Ectodermal cell (in vitro differentiated cells): ENCODE data around the gene C3orf70.

ENCODE experiments used
- H3K27ac ChIP-seq: 2 replicates; pipeline ENCODE4 v1.7.0; 2013; ENCODE audit warnings: mild to moderate bottlenecking, low read depth, low read length; ENCODE audit not compliant: insufficient read depth, poor library complexity, severe bottlenecking
- H3K27me3 ChIP-seq: 2 replicates; pipeline ENCODE4 v1.7.0; 2013; ENCODE audit warnings: mild to moderate bottlenecking, low read length; ENCODE audit not compliant: insufficient read depth, control insufficient read depth, poor library complexity, severe bottlenecking
- H3K36me3 ChIP-seq: one replicate; pipeline ENCODE4 v1.7.0; 2013; ENCODE audit warnings: low read length; ENCODE audit not compliant: control insufficient read depth, insufficient read depth
- H3K4me1 ChIP-seq: one replicate; pipeline ENCODE4 v1.7.0; 2013; ENCODE audit warnings: low read length; ENCODE audit not compliant: control insufficient read depth, insufficient read depth
- H3K4me3 ChIP-seq: 2 replicates; pipeline ENCODE4 v1.7.0; 2013; ENCODE audit warnings: low read depth, low read length, control low read depth; ENCODE audit not compliant: insufficient read depth
- H3K9me3 ChIP-seq: 2 replicates; pipeline ENCODE4 v1.7.0; 2013; ENCODE audit warnings: mild to moderate bottlenecking, low read length, moderate library complexity; ENCODE audit not compliant: control insufficient read depth
- WGBS, 2 experiments: methylation state at CpG; one replicate each; pipeline ENCODE4 v1.1.7; 2013; ENCODE audit warnings: missing lambda C conversion rate in 2 of 2; 5-methylcytosine and 5-hydroxymethylcytosine counted together

C3orf70 gene

GRCh38 chr3:185089751-185090150 lies 63.1 kb downstream of the C3orf70 start:
- no peaks in the 10 kb centered on the region for H3K27me3 ChIP-seq
- no peak overlapping the region for H3K4me3 ChIP-seq
- no peak overlapping the region for H3K27ac ChIP-seq
- no peaks in the 10 kb centered on the region for H3K9me3 ChIP-seq
- H3K36me3 ChIP-seq: no peaks in the 10 kb centered on the region
- no peaks in the 10 kb centered on the region for H3K4me1 ChIP-seq

DNA sequence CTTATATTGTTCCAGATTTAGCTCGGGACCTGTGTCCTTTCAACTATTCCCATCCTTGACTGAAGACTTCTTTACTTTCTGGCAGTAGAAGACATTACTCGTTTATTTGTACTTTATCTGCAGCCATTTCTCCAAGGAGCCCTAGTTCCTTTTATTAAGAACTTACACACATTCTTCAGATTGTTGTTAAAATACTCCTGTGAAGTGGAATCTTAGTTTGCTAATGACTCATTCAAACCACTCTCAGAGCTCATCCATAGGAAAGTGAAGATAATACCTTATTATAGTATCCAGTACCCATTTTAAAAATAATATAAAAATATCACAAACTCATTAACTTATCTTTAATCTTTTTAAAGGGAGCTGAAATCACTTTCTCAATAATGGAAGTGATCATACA lies 63.5 kb downstream of the C3orf70 start:
- no peak overlapping the region for H3K4me3 ChIP-seq
- no peaks in the 10 kb centered on the region for H3K4me1 ChIP-seq
- H3K27me3 ChIP-seq: no peaks in the 10 kb centered on the region
- no peaks in the 10 kb centered on the region for H3K9me3 ChIP-seq
- WGBS, 2 experiments: 93 to 95% methylated on average over 2 of the region's 2 CpGs
- no peak overlapping the region for H3K27ac ChIP-seq
- H3K36me3 ChIP-seq: no peaks in the 10 kb centered on the region

GRCh38 chr3:185087419-185087818 lies 65.4 kb downstream of the C3orf70 start:
- H3K9me3 ChIP-seq: no peaks in the 10 kb centered on the region

DNA sequence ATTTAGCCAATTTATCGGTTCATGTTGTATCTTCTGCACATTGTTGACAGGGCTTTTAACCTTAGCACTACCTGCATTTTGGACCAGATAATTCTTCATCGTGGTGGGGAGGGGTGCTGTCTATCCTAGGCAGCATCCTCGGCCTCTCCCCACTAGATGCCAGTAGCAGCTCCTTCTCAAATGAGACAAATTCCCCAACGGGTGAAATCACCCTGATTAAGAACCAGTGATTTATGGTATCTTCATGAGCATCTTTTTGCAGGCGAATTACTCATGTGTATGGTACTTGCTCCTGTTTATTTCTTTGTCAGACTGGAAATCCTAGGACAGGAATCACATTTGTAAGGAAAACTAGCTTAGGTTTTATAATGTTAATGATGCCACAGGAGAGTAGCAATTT lies 68.0 kb downstream of the C3orf70 start:
- H3K4me3 ChIP-seq: no peak overlapping the region
- no peaks in the 10 kb centered on the region for H3K27me3 ChIP-seq
- H3K4me1 ChIP-seq: no peaks in the 10 kb centered on the region
- H3K36me3 ChIP-seq: no peaks in the 10 kb centered on the region
- 84 to 91% methylated on average over 5 of the region's 5 CpGs for WGBS, 2 experiments
- no peaks in the 10 kb centered on the region for H3K9me3 ChIP-seq
- no peak overlapping the region for H3K27ac ChIP-seq

More at GRCh38 chr3:185087419-185087818, 65.4 kb downstream of the C3orf70 start:
- Histone ChIP-seq H3K27ac (no peak overlapping the region), H3K4me1 (no peaks in the 10 kb centered on the region), H3K4me3 (no peak overlapping the region), H3K27me3 (no peaks in the 10 kb centered on the region), H3K36me3 (no peaks in the 10 kb centered on the region)
- 91 to 94% methylated on average over 3 of the region's 3 CpGs for WGBS, 2 experiments

- Histone ChIP-seq H3K4me3 (no peak overlapping the region), H3K27me3 (no peaks in the 10 kb centered on the region), H3K36me3 (no peaks in the 10 kb centered on the region), H3K4me1 (no peaks in the 10 kb centered on the region), H3K9me3 (no peaks in the 10 kb centered on the region), H3K27ac (no peak overlapping the region)
- 93 to 95% methylated on average over 4 to 5 of the region's 5 CpGs for WGBS, 2 experiments
Measured at GRCh38 chr3:185084402-185084801, 68.5 kb downstream of the C3orf70 start.

DNA sequence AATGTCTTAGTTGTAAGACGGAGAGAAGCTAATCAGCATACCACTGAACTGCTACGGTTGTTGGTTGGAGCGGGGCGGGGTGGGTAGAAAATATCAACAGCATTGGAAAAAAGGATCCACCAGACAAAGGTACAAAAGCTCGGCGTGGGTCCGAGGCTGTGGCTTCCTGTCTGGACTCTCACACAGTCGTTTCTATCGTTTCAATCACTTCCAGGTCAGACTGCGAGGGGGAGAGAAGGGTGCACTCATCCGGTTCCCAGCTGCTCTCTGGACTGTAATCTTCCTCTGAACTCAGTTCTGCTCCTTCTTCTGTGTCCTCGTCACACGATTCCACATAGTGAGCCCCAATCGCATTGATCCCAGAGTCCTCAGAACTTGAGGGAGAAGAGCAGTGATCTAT lies 70.0 kb downstream of the C3orf70 start:
- Histone ChIP-seq H3K4me3 (no peak overlapping the region), H3K27me3 (no peaks in the 10 kb centered on the region), H3K4me1 (no peaks in the 10 kb centered on the region), H3K27ac (no peak overlapping the region), H3K9me3 (no peaks in the 10 kb centered on the region), H3K36me3 (no peaks in the 10 kb centered on the region)
- 91 to 93% methylated on average over 14 of the region's 14 CpGs for WGBS, 2 experiments

DNA sequence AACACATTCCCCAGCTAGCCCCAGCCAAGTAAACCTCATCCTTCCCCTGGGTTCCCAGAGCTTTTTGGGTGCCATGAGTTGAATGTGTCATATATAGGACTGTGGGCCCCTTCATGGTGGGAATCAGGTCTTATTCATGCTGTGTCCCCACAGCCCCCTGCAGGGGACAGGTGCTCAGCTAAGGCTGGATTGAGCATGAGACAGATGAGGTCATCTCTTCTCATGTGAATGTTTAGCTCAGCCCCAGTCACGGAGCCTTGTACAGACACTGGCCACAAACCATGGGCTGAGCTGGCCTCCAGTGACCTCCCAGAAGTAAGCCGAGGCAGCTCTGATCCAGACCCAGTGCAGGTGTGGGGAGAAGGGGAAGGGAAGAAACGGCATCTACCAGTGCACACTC lies 70.7 kb downstream of the C3orf70 start:
- no peak overlapping the region for H3K27ac ChIP-seq
- WGBS, 2 experiments: 89% methylated on average over 3 of the region's 3 CpGs
- no peak overlapping the region for H3K4me3 ChIP-seq
- no peaks in the 10 kb centered on the region for H3K36me3 ChIP-seq
- no peaks in the 10 kb centered on the region for H3K27me3 ChIP-seq
- H3K4me1 ChIP-seq: no peaks in the 10 kb centered on the region
- H3K9me3 ChIP-seq: no peaks in the 10 kb centered on the region

DNA sequence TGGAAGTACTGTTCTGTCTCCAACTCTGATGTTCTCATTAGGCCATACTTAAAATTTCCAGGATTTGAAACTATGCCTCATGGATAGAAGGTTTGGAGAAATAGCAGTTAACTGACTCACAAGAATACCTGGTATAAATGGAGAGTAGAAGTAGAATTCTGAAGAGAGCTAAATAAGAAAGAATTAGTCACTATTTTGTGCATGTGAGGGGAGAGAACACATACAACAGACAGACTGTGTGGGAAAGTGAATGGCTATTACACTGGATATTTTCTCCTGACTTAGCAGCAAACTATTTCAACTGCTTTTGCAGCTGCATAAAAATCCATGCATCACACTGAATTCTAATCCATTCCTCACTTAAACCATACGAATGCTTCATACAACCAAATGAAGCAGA lies 71.3 kb downstream of the C3orf70 start:
- WGBS, 2 experiments: 86 to 88% methylated on average over 1 of the region's 1 CpG
- Histone ChIP-seq H3K9me3 (no peaks in the 10 kb centered on the region), H3K4me3 (no peak overlapping the region), H3K27me3 (no peaks in the 10 kb centered on the region), H3K27ac (no peak overlapping the region), H3K36me3 (no peaks in the 10 kb centered on the region), H3K4me1 (no peaks in the 10 kb centered on the region)

- WGBS, 2 experiments: 95 to 100% methylated on average over 1 of the region's 1 CpG
- Histone ChIP-seq H3K4me3 (no peak overlapping the region), H3K27ac (no peak overlapping the region), H3K36me3 (no peaks in the 10 kb centered on the region), H3K4me1 (no peaks in the 10 kb centered on the region), H3K9me3 (no peaks in the 10 kb centered on the region), H3K27me3 (no peaks in the 10 kb centered on the region)
Measured at GRCh38 chr3:185079625-185080024, 73.2 kb downstream of the C3orf70 start.

- Histone ChIP-seq H3K36me3 (no peaks in the 10 kb centered on the region), H3K27ac (no peak overlapping the region), H3K9me3 (no peaks in the 10 kb centered on the region), H3K27me3 (no peaks in the 10 kb centered on the region), H3K4me3 (no peak overlapping the region), H3K4me1 (no peaks in the 10 kb centered on the region)
- WGBS, 2 experiments: 90 to 91% methylated on average over 8 of the region's 8 CpGs
Measured at GRCh38 chr3:185076219-185076618, 76.6 kb downstream of the C3orf70 start.

GRCh38 chr3:185075547-185075946 lies 77.3 kb downstream of the C3orf70 start:
- Histone ChIP-seq H3K36me3 (no peaks in the 10 kb centered on the region), H3K27ac (no peak overlapping the region), H3K9me3 (no peaks in the 10 kb centered on the region), H3K4me3 (no peak overlapping the region), H3K27me3 (no peaks in the 10 kb centered on the region), H3K4me1 (no peaks in the 10 kb centered on the region)
- 96% methylated on average over 13 of the region's 13 CpGs for WGBS, 2 experiments
